Panc1 (cell line): ENCODE results near the gene RPS6KB2. TPM values are rescaled to one million over a fixed set of nuclear protein-coding genes. Genes with fewer than 3 reads are reported as not detected.

Experiments used
- ATAC-seq: fragments of 200-7000 bp; cut with Tn5 transposase; 2 replicates; pipeline ENCODE4 v1.9.1; 2020; ENCODE audit warnings: mild to moderate bottlenecking, moderate library complexity
- BruUV-seq: library from RNA; stranded (reverse); fragments of 400-500 nt; replicated peaks from 2 replicates; lab custom pipeline; 2021; lab: Mats Ljungman, UMichigan
- CTCF ChIA-PET: fragments of 300-600 bp; sonication (Branson Sonifier 250); formaldehyde crosslinking; loops from one replicate; lab custom pipeline; 2022; ENCODE audit warnings: antibody characterized with exemption; lab: Charles Lee
- POLR2A ChIA-PET: fragments of 300-600 bp; sonication (Branson Sonifier 250); formaldehyde crosslinking; loops from one replicate; lab custom pipeline; 2022; ENCODE audit warnings: antibody characterized with exemption; lab: Charles Lee
- DNase-seq: peaks from one replicate; pipeline ENCODE4 v3.0.0-alpha.2; 2010; ENCODE audit warnings: low read depth, low spot score
- H3K27ac ChIP-seq: 2 replicates; pipeline ENCODE4 v1.5.1; 2011; ENCODE audit warnings: mild to moderate bottlenecking, low read length, inconsistent platforms
- H3K27me3 ChIP-seq: fragments of 200-500 bp; sonication (Bioruptor generic); 2 replicates; pipeline ENCODE4 v1.6.0; 2014; ENCODE audit warnings: low read length, inconsistent platforms; ENCODE audit not compliant: control insufficient read depth, insufficient read depth
- H3K36me3 ChIP-seq: fragments of 200-500 bp; sonication (Bioruptor generic); 2 replicates; pipeline ENCODE4 v1.5.1; 2014; ENCODE audit warnings: inconsistent platforms, mild to moderate bottlenecking, low read length, moderate library complexity; ENCODE audit not compliant: control insufficient read depth, insufficient read depth
- H3K4me1 ChIP-seq: 2 replicates; pipeline ENCODE4 v1.5.1; 2011; ENCODE audit warnings: inconsistent platforms, mild to moderate bottlenecking, low read length, moderate library complexity; ENCODE audit not compliant: control insufficient read depth, insufficient read depth
- H3K4me3 ChIP-seq, 2 experiments: 2 replicates each; pipeline ENCODE4 v1.5.1; 2011 to 2012; ENCODE audit warnings: low read depth in 2 of 2, low read length in 2 of 2, mild to moderate bottlenecking in 2 of 2, inconsistent platforms in 1 of 2, moderate library complexity in 1 of 2
- H3K9me3 ChIP-seq: fragments of 200-500 bp; sonication (Bioruptor generic); 2 replicates; pipeline ENCODE4 v1.5.1; 2014; ENCODE audit warnings: low read depth, mild to moderate bottlenecking, inconsistent platforms, low read length, moderate library complexity; ENCODE audit not compliant: control insufficient read depth, insufficient read depth
- CTCF ChIP-seq: fragments of 450-650 bp; IDR thresholded peaks from 2 replicates; pipeline ENCODE4 v1.5.1; 2017; ENCODE audit warnings: mild to moderate bottlenecking
- POLR2AphosphoS5 ChIP-seq: IDR thresholded peaks from 2 replicates; pipeline ENCODE4 v1.6.1; 2012; ENCODE audit warnings: mild to moderate bottlenecking, low read depth, low read length, moderate library complexity
- REST ChIP-seq, 2 experiments: IDR thresholded peaks; 2 replicates each; pipeline ENCODE4 v1.6.1; 2011 to 2012; ENCODE audit warnings: low read depth in 2 of 2, control low read depth in 1 of 2, low read length in 1 of 2, mild to moderate bottlenecking in 1 of 2, moderate library complexity in 1 of 2; ENCODE audit not compliant: insufficient read depth in 1 of 2
- SIN3A ChIP-seq: IDR thresholded peaks from 2 replicates; pipeline ENCODE4 v1.6.1; 2012; ENCODE audit warnings: low read depth, mild to moderate bottlenecking, low read length, moderate library complexity, borderline replicate concordance; ENCODE audit not compliant: insufficient read depth
- TCF7L2 ChIP-seq: IDR thresholded peaks from 2 replicates; pipeline ENCODE4 v1.6.1; 2011; ENCODE audit warnings: mild to moderate bottlenecking, low read depth, low read length, inconsistent platforms
- in situ Hi-C: cut with HindIII; loops from 2 replicates; pipeline ENCODE4 v1.10.0; 2016; ENCODE audit warnings: low sequenced_read_pairs, low pct_unique_long_range_greater_than_20kb
- intact Hi-C: fragments of 100-400 bp; cut with micrococcal nuclease; formaldehyde crosslinking; loops from one replicate; pipeline ENCODE4 v1.10.0; 2022; ENCODE audit not compliant: unreplicated experiment
- total RNA-seq: library from RNA; stranded (reverse); gene quantifications from one replicate; pipeline ENCODE4 v1.2.1, GENCODE V29; 2021; ENCODE audit not compliant: unreplicated experiment

RPS6KB2 gene
- total RNA-seq, 1 experiment from 2014 or later: 68.5 TPM

- ChIA-PET CTCF (no interaction called here), POLR2A (interaction anchor here (0.6 kb wide), 1 partner anchor 878 kb away, joined by 4 read pairs; the partner anchor contains the start of gene C11orf24)
- no peaks in the 10 kb centered on the region for H3K27me3 ChIP-seq
- no peak overlapping the region for H3K27ac ChIP-seq
- in situ Hi-C loops (no loop called here), intact Hi-C loops (no loop called here)
- no peak overlapping the region for H3K4me3 ChIP-seq
- peaks cover 28% of the 10 kb centered on the region for H3K4me1 ChIP-seq
- no TSS peak for BruUV-seq
- no peaks in the 10 kb centered on the region for H3K9me3 ChIP-seq
- ATAC-seq (no peak), DNase-seq (no peak)
- no peak for TF ChIP-seq REST (IDR thresholded peaks at IDR 0.05; ENCODE audit: insufficient read depth in 1 of 2, low read depth in 2 of 2, low read length in 1 of 2)
- no peak for TF ChIP-seq POLR2AphosphoS5
- TF ChIP-seq SIN3A: no peak
- no peak for TF ChIP-seq TCF7L2
- no peak for TF ChIP-seq CTCF
- peaks cover 7% of the 10 kb centered on the region for H3K36me3 ChIP-seq
Observed at GRCh38 chr11:67393437-67393836, 34.9 kb upstream of the RPS6KB2 start.

- no peak for ATAC-seq
- no TSS peak for BruUV-seq
- no peak overlapping the region for H3K27ac ChIP-seq
- DNase-seq: no peak
- H3K4me3 ChIP-seq: no peak overlapping the region
- no peaks in the 10 kb centered on the region for H3K9me3 ChIP-seq
- peaks cover 7% of the 10 kb centered on the region for H3K36me3 ChIP-seq
- TF ChIP-seq SIN3A: no peak
- TF ChIP-seq POLR2AphosphoS5: no peak
- no peak for TF ChIP-seq TCF7L2
- TF ChIP-seq REST (IDR thresholded peaks at IDR 0.05; ENCODE audit: insufficient read depth in 1 of 2, low read depth in 2 of 2, low read length in 1 of 2): no peak
- no peak for TF ChIP-seq CTCF
- H3K4me1 ChIP-seq: peaks cover 31% of the 10 kb centered on the region
- in situ Hi-C loops (no loop called here), intact Hi-C loops (no loop called here)
- H3K27me3 ChIP-seq: no peaks in the 10 kb centered on the region
- CTCF ChIA-PET: interaction anchor here (0.7 kb wide), 1 partner anchor 43 kb away, joined by 5 read pairs; the partner anchor contains the start of gene PTPRCAP
- POLR2A ChIA-PET: interaction anchor here (0.7 kb wide), 1 partner anchor 98 kb away, joined by 4 read pairs; no protein-coding TSS in a partner anchor
Observed at GRCh38 chr11:67393990-67394389, 34.3 kb upstream of the RPS6KB2 start.
